Measurements from ENCODE around the gene NDST1.

The NDST1 gene

DNA sequence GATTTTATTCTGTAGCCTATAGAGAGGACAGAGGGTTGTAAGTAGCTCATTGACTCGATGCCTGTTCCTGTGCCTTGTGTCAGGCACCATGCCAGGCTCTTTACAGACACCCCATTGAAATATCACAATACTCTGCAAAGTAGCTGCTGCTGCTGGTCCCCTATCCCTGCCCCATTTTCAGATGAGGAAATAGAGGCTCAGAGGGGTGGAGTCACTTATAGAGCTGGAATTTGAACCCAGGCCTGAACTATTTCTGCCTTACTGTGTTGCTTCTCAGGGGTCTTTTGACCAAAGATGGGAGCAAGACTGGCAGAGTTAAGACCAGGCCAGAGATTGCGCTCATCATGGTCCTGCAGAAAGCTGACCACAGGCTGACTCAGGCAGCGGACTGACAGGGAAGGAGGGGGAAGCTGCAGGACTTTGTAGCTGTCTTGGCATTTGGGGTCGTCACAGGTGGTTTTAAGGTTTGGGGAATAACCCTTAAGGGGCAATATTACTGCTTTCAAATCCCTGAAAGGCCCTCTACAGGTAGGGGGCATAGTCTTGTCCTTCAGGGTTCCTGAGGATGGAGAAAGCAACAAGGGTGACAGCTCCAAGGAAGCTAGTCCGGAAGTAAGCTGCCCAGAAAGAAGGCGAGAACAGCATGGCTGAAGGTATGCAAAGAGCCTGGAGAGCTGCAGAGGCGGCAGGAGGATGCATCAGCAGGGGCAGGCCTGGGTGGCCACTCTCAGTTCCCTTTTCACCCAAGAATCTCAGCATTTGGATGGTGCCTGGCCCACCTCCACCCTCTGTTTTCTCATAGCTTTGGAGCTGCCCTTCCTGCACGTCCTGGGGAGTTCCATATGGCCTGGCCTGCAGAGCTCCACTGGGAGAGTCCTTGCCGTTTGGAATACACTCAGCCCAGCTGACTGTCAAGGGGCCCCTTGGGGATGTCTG lies 18.3 kb upstream of the NDST1 start:
- DNase-seq, result no peak

DNA sequence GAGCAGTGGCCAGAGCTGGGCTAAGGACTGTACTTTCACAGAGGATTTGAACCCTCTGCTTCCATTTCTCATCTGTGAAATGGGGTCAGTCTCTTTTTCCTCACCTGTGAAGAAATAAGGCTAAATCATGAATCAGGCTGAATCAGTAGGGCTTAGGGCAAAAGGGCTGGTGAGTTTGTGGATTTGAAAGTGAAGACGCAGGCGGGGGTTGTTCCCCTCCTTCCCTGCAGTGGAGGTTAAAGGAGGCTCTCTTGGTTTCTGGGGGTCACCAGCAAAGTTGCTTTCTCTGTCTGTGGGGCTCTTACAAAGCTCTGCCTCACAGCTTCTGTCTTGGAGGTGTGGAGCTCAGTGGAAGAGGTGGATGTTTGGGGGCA lies 17.6 kb upstream of the NDST1 start:
- DNase-seq, result no peak

DNA sequence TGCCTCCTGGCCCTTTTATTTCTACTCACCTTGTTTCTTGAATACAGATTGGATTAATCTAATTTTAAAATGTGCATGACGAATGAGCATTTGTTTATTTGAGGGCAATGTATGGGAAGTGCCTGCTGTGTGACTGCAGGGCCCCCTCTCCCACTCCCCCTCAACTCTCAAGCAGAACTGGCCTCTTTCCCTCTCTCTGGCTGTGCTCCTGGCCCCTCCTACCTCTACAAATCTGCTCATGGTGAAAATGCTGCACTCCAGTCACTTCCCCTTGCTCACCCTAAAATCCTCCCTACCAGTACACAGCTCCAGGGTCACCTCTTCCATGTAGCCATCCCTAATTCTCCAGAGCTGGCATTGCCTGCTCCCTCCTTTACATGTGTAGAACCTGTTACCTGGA lies 17.2 kb upstream of the NDST1 start:
- DNase-seq, result no peak

DNA sequence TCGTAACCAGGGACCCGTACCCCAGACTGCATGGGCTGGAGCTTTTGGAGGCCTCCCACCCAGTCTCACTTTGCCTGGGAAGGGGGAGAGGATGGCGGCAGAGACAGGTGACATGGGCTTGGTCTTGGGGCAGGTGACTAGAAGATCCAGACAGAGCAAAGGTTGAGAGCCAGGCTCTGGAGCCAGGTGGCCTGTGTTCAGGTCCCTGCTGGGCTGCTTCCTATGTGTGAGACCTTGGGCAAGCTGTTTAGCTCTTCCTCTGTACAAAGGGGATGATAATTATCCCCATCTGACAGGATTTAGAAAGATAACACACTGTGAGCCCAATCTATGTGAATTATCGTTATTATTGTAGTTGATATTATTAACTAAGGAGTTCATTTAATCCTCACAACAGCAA lies 16.1 kb upstream of the NDST1 start:
- no peak for DNase-seq

DNA sequence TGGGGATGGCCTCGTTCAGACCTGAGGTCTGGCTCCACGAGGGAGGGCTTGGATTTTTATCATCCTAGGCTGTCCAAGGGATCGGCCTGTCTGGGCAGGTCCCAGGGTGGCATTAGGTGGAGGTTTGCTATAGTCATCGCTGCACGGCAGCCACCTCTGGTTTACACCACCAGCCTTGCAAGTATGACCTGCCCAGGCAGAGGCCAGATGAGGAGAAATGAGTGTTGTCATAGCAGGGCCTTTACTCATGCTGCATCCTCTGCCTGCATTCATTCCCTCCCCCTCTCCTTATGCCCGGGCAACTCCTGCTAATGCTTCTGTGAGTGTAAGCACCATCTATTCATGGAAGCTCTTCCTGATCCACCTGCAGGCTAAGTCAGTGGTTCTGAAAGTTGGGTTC lies 15.3 kb upstream of the NDST1 start:
- DNase-seq, result no peak

DNA sequence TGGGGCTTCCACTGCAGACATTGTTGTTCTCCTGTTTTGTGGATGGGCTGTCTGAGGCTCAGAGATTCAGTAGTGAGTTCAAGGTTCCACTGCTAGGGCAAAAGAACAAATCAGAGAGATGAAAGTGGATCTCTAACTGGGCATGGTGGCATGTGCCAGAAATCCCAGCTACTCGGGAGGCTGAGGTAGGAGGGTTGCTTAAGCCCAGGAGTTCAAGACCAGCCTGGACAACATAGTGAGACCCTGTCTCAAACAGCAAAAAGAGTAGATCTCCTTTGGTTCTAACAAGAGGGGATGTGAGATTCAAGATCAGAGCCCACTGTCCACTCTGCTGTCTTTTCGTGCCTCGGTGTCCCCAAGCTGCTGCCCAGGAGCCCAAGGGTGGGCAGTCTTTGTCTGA lies 11.8 kb upstream of the NDST1 start:
- DNase-seq, result no peak

DNA sequence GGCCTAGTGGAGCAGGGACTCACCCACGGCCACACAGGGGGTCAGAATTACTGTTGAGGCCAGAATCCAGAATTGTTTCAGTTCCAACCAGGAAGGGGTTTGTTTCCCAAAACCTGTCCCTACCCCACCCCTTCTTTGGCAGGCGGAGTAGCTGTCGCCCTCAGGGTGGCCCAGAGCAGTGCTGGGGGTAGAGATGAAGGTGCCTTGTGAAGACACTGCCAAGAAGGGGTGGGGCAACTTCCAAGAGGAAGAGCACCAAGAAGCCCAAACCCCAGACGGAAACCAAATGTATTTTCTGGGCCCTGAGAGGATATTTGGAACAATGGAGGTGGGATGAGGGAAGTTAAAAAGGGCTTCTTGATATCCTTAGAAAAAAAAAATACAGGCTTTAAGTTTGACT lies 11.4 kb upstream of the NDST1 start:
- no peak for DNase-seq

DNA sequence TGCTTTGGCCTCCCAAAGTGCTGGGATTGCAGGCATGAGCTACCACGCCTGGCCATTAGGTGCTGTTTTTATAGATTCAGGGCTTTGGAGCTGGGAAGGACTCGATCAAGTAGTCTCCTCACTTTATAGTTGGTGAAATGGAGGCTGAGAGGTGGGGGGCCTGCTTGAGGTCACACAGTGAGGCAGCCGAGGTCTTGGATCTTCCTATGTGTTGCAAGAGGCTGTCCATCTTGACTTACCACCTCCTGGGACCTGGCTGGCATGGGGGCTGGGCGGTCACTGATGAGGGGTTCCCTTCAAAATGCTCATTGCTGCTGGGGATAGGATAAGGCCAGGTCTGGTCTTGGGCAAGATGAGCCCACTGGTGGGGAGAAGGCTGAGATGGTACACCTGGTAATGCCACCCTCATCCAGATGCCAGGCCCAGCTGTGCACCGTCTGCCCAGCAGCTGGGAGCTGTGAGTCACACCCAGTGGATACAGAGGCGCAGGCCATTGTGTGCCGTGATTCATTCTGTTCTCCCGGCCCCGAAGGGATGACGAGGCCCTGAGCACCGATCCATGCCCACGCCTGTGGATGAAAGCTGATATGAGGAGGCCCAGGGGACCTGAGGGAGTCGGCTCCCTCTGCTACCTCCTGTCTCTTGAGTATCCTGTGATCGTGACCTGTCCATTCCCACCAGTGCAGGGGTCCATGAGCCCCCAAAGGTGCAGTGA lies 10.5 kb upstream of the NDST1 start:
- DNase-seq, result no peak

DNA sequence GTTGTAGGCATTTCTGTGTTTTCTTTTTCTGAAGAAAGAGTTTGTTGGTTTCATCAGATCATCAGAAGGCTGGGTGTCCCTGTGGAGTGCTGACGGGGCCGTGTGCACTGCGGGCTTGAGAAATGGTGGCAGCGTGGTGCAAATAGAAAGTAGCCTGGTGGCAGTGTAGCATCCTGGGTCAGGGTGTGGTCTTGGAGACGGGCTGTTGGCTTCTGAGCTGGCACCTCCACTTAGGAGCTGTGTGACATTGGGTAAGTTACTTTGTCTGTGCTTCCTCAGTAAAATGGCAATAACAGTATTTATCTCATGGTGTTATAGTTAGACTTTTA lies 10.0 kb upstream of the NDST1 start:
- DNase-seq, result no peak

DNA sequence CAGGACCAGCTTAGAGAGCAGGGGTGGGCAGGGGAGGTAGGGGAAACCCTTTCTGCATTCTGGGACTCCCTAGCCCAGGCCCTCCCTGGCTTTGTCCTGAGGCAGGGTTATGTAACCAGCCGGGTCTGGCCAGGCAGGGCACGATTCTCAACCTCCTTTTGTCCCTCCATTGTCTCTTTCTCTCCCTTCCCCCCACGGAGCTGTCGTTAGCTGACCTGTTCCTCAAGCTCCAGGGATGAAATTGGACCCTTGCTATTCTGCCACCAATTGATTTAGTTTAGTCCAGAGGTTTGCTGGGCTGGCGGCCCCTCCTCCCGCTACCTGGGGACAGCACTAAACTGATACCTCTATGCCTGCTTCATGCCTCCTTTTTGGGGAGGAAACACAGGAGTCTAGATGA lies 9.4 kb upstream of the NDST1 start:
- DNase-seq, result no peak

DNA sequence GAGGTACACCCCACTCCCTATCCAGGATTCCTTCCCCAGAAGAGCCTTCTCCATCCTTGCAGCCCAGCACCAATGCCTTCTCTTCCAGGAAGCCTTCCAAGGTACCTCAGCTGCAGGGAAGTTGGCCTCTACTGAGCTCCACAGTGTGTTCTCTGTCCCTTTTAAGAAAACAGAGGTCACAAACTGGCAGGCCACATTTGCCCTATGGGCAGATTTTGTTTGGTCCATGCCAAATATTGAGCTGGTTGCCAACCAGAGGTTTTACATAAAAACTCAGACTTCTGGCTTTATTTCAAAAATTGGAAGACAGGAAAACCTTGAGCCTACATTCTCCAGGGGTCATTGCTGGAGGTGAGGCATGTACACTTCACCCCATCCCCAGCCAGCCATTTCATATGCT lies 9.0 kb upstream of the NDST1 start:
- no peak for DNase-seq

DNA sequence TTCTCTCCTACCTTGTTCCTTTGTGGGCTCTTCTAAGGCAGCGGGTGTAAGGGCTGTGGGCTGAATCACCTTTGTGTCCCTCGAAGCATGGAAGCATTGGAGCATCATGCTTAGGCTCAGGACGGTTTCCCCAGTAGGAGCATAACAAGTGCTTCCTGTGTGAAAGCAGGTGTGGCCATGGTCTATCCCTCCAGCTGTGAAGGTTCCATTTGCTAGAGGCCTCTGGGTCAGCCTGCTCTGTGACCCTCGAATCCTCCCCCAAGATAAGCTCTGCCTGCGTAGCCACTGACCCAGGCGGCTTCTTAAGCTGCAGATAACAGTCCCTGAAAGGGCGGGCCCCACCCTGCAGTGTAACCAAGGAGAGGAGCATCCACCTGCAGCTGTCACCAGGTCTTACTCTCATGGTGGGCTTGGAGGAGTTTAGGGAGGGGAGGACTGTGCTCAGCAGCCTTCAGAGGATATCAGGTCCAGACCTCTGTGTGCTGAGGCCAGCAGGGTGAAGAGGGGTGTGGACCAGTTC lies 8.4 kb upstream of the NDST1 start:
- DNase-seq, result no peak

DNA sequence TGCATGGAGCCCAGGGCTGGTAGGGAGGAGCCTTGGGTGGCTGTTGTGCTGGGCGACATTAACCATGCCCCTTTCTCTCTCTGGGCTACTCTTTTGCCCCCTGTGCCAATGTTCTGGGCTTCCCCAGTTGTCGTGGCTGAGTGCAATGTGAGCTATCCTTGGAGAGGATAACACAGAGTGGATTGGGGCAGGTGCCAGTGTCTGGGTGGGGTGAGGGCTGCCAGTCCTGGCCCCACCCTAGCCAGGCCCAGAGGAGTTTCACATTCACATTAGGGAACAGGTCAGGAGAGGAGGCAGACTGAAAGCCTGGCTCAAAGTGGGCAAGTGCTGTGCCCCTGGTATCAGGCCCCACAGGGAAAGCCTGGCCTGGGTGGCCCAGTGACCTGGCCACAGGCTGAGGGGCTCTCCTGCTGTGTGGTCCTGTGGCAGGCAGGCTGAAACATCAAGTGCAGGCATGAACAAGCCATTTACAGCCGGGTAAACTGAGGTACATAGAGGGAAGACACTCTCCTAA lies 7.5 kb upstream of the NDST1 start:
- DNase-seq, result no peak

DNA sequence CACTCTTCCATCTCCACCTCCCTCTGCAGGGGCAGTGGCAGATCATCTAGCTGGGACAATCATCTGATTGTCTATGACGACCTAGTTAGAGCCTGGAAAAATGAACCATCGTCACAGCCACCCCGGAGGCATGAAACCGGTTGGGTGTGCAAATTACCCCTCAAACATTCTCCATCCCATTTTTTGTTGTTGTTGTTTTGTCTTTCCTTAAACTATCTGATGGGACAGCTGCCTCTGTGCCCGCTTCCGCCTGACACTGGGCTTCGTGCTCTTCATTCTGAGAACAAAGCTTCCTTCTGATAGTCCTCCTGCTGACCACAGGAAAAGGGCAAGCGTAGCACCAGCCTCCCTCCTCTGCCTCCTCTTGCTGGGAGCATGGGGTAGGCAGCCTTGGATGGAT lies 7.0 kb upstream of the NDST1 start:
- no peak for DNase-seq

DNA sequence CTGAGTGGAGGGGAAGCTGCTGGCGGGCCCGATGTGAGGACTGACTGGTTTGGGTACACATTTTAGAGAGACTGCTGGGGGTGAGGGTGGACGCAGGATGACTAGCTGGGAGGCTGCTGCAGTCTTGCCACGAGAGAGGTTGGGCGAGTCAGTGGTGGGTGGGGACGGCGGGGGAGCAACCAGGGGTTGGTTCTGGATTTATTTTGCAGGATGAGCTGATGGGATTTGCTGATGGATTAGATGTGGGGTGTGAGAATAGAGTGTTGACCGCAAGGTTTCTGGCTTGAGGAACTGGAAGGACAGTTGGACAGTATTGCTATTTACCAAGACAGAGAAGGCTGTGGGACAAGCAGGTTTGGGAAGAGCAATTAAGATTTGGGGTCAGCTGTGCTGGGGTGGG lies 5.8 kb upstream of the NDST1 start:
- DNase-seq, result no peak

DNA sequence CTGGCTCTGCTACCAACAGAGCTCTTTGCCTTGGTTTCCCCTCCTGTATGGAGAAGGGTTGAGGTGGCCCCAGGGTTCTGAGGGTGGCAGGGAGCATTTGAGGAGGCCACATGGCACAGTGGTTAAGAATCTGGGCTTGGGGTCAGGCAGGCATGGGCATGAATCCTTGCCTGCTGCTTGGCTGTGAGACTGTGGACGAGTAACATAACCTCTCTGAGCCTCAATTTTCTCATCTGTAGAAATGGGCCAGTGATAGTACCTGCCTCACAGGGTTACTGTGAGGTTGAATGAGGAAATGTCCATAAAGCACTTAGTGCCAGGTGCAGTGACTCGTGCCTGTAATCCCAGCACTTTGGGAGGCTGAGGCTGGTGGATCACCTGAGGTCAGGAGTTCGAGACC lies 5.1 kb upstream of the NDST1 start:
- DNase-seq, result no peak

DNA sequence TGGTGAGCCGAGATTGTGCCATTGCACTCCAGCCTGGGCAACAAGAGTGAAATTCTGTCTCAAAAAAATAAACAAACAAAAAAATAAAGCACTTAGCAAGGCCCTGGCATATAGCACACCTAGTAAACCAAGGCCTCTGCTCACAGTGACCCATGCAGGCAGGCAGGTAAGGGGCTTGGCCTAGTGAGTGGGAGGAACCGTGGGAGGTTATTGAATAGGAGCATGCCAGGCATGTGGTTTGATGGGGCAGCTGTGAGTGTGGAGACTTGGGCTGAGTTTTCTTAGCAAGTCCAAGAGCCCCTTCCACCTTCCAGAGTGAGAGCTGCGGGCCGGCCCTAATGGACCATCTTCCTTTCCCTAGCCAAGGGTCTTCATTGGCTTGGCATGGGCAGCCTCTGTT lies 4.5 kb upstream of the NDST1 start:
- no peak for DNase-seq

DNA sequence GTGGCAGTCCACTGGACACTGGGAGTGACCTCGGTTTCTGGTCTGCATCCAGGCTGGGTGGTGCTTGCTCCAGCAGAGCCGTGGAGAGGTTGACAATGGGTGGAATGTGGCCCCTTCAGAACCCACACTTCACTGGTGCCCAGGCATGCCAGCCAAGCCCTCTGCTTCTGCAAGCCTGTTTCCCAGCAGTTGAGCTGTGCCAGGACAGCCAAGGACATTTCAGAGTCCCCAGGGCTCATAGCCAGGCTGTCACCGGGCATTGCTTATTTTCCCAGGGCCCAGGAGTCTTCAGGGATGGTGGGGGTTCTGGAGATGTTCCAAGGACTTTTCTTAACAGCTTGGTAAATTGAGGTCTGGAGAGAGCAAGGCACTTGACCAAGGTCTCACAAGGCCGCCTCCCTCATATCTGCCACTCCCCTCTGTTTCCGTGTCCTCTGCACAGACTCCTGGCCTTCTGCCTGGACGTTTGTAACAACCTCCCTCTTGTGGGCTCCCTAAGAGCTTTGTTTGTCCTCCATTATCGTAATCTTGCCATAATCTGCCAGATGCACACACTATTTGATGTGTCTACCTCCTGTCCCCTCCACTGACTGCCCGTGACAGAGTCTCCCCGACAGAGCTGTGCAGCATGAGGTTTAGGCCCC lies 3.8 kb upstream of the NDST1 start:
- no peak for DNase-seq

DNA sequence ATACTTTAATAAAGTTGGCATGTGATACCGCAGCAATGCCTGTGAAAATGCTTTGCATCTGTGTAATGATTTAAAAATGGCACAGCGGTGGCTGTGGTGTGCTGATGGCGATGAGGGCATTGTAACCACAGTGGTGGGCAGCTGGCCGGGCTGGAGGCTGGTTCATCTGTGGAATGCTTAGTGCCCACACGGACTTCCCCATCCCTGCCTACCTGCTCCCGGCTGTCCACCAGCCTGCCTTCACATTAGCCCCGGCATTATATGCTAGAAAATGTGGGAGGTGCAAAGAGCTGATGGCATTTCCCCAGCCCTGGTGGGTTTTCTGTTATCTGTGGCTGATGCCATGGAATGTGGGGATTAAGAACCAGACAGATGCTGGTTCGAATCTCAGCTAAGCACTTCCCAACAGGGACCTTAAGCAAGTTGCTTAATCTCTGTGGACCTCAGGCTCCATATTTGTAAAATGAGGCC lies 2.9 kb upstream of the NDST1 start:
- DNase-seq, result no peak

DNA sequence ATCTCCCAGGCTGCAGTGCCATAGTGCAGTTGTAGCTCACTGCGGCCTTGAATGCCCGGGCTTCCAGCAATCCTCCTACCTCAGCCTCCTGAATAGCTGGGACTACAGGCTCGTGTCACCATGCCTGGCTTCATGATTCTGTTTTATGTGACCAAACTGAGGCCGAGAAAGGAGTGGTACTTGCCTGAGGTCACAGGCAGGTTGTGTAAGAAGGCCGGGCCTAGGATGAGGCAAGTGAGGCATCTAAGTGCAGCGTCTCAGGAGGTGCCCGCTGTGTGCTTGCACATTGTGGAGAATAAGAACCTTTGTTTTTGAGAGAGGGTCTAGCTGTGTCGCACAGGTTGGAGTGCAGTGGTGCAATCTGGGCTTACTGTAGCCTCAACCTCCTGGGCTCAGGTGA lies 2.1 kb upstream of the NDST1 start:
- no peak for DNase-seq

DNA sequence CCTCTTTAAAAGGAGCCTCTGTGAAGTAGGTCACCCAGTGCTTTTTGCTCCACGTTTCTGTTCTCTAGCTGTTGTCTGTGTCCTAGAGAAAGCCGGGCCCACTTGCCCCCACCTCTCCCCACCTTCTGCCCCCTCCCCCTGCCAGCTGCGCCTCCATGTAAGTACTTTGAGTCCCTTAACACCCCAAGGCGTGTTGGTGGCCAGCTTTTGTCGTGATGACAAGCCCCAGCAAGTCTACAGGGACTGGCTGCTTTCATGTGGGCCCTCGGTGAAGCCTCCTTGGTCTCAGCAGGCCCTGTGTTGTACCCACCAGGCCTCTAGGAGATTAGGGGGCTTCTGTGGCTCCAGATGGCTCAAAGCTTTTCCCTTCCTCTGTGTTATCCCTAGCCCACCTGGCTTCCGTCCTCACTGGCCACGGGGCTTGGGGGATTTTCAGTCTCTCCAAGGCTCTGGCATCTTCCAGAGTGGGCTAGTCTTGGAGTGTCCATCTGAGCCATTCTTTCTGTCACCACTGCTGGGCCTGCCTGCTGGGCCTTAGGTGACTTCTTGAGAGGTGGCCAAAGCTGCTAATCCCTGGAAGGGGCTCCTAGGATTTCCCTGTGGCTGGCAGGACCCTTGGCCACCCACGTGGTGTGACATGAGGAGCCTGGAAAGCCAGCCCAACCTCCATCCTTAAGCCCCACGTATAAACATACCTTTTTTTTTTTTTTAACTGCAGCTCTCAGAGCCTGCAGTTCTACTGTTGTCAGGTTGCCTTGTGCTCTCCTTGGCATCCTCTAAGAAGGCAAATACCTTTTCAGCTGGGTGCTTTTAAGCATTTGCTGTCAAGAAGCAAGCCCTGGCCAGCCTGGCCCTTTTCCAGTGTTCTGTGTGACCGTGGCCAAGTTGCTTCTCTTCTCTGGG lies 1.1 kb upstream of the NDST1 start:
- DNase-seq, result no peak

DNA sequence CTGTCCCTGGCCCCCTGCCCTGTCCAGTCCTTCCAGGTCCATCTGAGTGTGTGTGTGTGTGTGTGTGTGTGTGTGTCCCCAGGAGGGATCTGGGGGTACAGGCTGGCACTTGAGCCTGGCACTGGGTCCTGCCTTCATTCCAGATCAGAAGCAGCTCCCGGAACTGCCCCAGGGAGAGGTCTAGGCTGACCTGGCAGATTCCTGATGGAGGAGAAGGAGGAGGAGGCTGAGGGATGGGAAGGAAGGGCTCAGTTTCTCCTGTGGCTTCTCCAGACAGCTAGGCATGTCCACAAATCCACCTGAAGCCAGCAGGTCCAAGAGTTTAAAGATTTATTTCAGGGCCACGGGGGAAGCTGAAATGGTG lies 328 bp downstream of the NDST1 start:
- DNase-seq, result no peak

DNA sequence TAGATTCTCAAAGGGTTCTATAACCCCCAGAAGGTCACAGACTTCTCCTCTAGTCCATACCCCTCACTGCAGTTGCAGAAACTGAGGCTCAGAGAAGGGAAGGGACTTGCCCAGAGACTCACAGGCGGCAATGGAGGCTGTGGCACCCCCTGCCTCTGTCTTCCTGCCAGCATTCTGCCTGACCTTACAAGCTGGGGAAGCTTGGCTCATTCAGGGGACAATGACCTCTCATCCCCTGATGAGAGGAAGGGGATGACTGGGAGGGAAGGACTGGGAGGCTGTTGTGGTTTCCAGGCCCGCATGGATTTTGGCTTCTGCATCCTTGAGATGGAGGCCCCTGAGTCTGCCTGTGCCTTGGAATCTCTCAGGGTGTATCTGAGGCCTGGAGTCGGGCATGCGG lies 897 bp downstream of the NDST1 start:
- no peak for DNase-seq
